ENCODE results near the gene DPP10.

GRCh38 chr2:114543236-114543766, 100.9 kb downstream of the DPP10 start:
- no peak for TF ChIP-seq EP300 (IDR thresholded peaks at IDR 0.05; ENCODE audit: borderline replicate concordance)
- TF ChIP-seq NFIC (IDR thresholded peaks at IDR 0.05), result no peak
- TF ChIP-seq MAX (IDR thresholded peaks at IDR 0.05), result no peak

Measured in Ishikawa (cell line).